GM12892 (cell line): ENCODE measurements around the gene CHD2.

Experiments used
- POLR2A ChIP-seq: IDR thresholded peaks from 2 replicates; pipeline ENCODE4 v1.6.1; 2011; ENCODE audit warnings: low read depth, low read length, control low read depth
- POLR2AphosphoS5 ChIP-seq: IDR thresholded peaks from 2 replicates; pipeline ENCODE4 v1.6.1; 2011; ENCODE audit warnings: low read depth, low read length, control low read depth
- TAF1 ChIP-seq: IDR thresholded peaks from 2 replicates; pipeline ENCODE4 v1.6.1; 2011; ENCODE audit warnings: low read depth, mild to moderate bottlenecking, control low read depth, low read length, borderline replicate concordance

GRCh38 chr15:92929002-92929401, 28.9 kb downstream of the CHD2 start:
- no peak for TF ChIP-seq POLR2AphosphoS5
- TF ChIP-seq POLR2A: no peak
- no peak for TF ChIP-seq TAF1
